ENCODE data around the gene ZCCHC7. TPM values are rescaled to one million over a fixed set of nuclear protein-coding genes. Genes with fewer than 3 reads are reported as not detected.

ZCCHC7 gene
- total and polyA plus RNA-seq, 9 of the 15 experiments (the other 6 are each of a cell fraction or from before 2014, with no cell fraction given), result 34.1 to 68.9 (median 48.8) TPM

GRCh38 chr9:37382161-37382981, 262.0 kb downstream of the ZCCHC7 start (continued):
- TF ChIP-seq MGA (IDR thresholded peaks at IDR 0.05) (no peak), TEAD4 (IDR thresholded peaks at IDR 0.05; ENCODE audit: low read length) (peak; percentile 55; the same call in 1 of the 2 replicates), TEAD4 (CRISPR knock-in tag; IDR thresholded peaks at IDR 0.05; ENCODE audit: borderline replicate concordance) (no peak), CCNT2 (IDR thresholded peaks at IDR 0.05; ENCODE audit: borderline replicate concordance, extremely low read depth, insufficient read length, low read depth, low read length) (no peak)
